NCI-H1436 (cell line): Measurements from ENCODE around the gene UBE2Q2.
A peak's percentile ranks its signal among the peaks of the same experiment; 100 is the strongest.
"Not testable (repeated sequence)": the region's sequence is repeated elsewhere in the genome, so short reads cannot be mapped to it uniquely, and the experiment has no call there.

Experiments
- DNase-seq: peaks from one replicate; lab custom pipeline; 2025; lab: John Stamatoyannopoulos, UW

The UBE2Q2 gene

GRCh38 chr15:75842722-75843677 is at the start of gene UBE2Q2:
TSS of gene UBE2Q2 (plus strand) at chr15:75843447. CDS start at chr15:75843667, 220 bp downstream.
- peak; percentile 49 for DNase-seq

GRCh38 chr15:75796321-75796720 is 46.9 kb upstream of the UBE2Q2 start:
- DNase-seq: no peak

GRCh38 chr15:75797146-75797545 is 46.1 kb upstream of the UBE2Q2 start:
- DNase-seq: not testable (repeated sequence)

- DNase-seq: no peak
These were observed 44.1 kb upstream of the UBE2Q2 start for GRCh38 chr15:75799190-75799589.

GRCh38 chr15:75800409-75800808 is 42.8 kb upstream of the UBE2Q2 start:
- DNase-seq: not testable (repeated sequence)

- peak; percentile 72 for DNase-seq
These were observed 41.2 kb upstream of the UBE2Q2 start for GRCh38 chr15:75801859-75802593.

GRCh38 chr15:75807486-75807885 is 35.8 kb upstream of the UBE2Q2 start:
- DNase-seq: not testable (repeated sequence)

- not testable (repeated sequence) for DNase-seq
These were observed 35.2 kb upstream of the UBE2Q2 start for GRCh38 chr15:75808009-75808408.

GRCh38 chr15:75808563-75808962 is 34.7 kb upstream of the UBE2Q2 start:
- no peak for DNase-seq

GRCh38 chr15:75809986-75810750 is 33.1 kb upstream of the UBE2Q2 start:
- DNase-seq: no peak

- no peak for DNase-seq
These were observed 32.3 kb upstream of the UBE2Q2 start for GRCh38 chr15:75810874-75811498.

- no peak for DNase-seq
These were observed 31.6 kb upstream of the UBE2Q2 start for GRCh38 chr15:75811626-75812025.

- no peak for DNase-seq
These were observed 28.5 kb upstream of the UBE2Q2 start for GRCh38 chr15:75814794-75815193.

GRCh38 chr15:75815811-75816719 is 27.2 kb upstream of the UBE2Q2 start:
- no peak for DNase-seq

- no peak for DNase-seq
These were observed 25.9 kb upstream of the UBE2Q2 start for GRCh38 chr15:75817138-75817935.

- DNase-seq: no peak
These were observed 23.0 kb upstream of the UBE2Q2 start for GRCh38 chr15:75820206-75820605.

GRCh38 chr15:75821786-75822345 is 21.4 kb upstream of the UBE2Q2 start:
- DNase-seq: no peak

GRCh38 chr15:75822685-75823278 is 20.5 kb upstream of the UBE2Q2 start:
- no peak for DNase-seq
